Kidney (tissue), 14 donors: ENCODE data around the gene GLG1. TPM values are rescaled to one million over a fixed set of nuclear protein-coding genes. Genes with fewer than 3 reads are reported as not detected.
"Not testable (repeated sequence)": the region's sequence is repeated elsewhere in the genome, so short reads cannot be mapped to it uniquely, and the experiment has no call there.

ENCODE experiments used
- DNase-seq, 5 donors: peaks; one replicate each; pipeline ENCODE4 v3.0.0-alpha.2; 2013 to 2020
- FAIRE-seq: peaks from 2 replicates; lab custom pipeline; 2012; peaks lifted over from hg19 to GRCh38; lab: Jason Lieb, UNC
- H3K27ac ChIP-seq, 2 donors: one replicate each; pipeline ENCODE4 v1.7.0; 2013; ENCODE audit warnings: low read depth in 2 of 2, low read length in 2 of 2, inconsistent platforms in 1 of 2
- H3K27me3 ChIP-seq: one replicate; pipeline ENCODE4 v1.7.1; 2013; ENCODE audit warnings: low read length, inconsistent platforms; ENCODE audit not compliant: control insufficient read depth, insufficient read depth
- H3K36me3 ChIP-seq, 3 donors: one replicate each; pipeline versions ENCODE4 v1.7.0 to v1.7.1; 2013; ENCODE audit warnings: low read length in 3 of 3, control low read depth in 1 of 3, inconsistent platforms in 1 of 3; ENCODE audit not compliant: insufficient read depth in 3 of 3, control insufficient read depth in 2 of 3
- H3K4me1 ChIP-seq, 3 donors: one replicate each; pipeline versions ENCODE4 v1.7.0 to v1.7.1; 2013; ENCODE audit warnings: low read length in 3 of 3, inconsistent platforms in 1 of 3, low read depth in 1 of 3; ENCODE audit not compliant: control insufficient read depth in 2 of 3, insufficient read depth in 2 of 3
- H3K4me3 ChIP-seq, 3 donors: one replicate each; pipeline versions ENCODE4 v1.7.0 to v1.8.1; 2013; ENCODE audit warnings: low read length in 3 of 3, control low read depth in 1 of 3, inconsistent platforms in 1 of 3
- H3K9ac ChIP-seq, 3 donors: one replicate each; pipeline versions ENCODE4 v1.7.0 to v1.7.1; 2013; ENCODE audit warnings: low read length in 3 of 3, control low read depth in 1 of 3, inconsistent platforms in 1 of 3
- H3K9me3 ChIP-seq, 3 donors: one replicate each; pipeline versions ENCODE4 v1.7.0 to v1.7.1; 2013; ENCODE audit warnings: low read length in 3 of 3, control low read depth in 1 of 3, inconsistent platforms in 1 of 3; ENCODE audit not compliant: control insufficient read depth in 2 of 3, insufficient read depth in 1 of 3
- CTCF ChIP-seq: IDR thresholded peaks from 3 replicates; pipeline ENCODE4 v1.5.1; 2012; ENCODE audit warnings: mild to moderate bottlenecking, moderate library complexity, borderline replicate concordance; ENCODE audit not compliant: insufficient read depth; ENCODE audit errors: extremely low read depth
- intact Hi-C: fragments of 100-400 bp; cut with DNase I; formaldehyde crosslinking; loops from one replicate; pipeline ENCODE4 v1.11.1; 2022
- polyA plus RNA-seq: library from polyadenylated mRNA; stranded (reverse); fragments of 350-450 nt; fragmentation: Illumina TruSeq; extraction: RNeasy Lipid Tissue Mini Kit (QIAGEN cat#74804); gene quantifications from one replicate; pipeline ENCODE4 v1.2.3, GENCODE V29; 2014; ENCODE audit warnings: low read depth, low replicate concordance; ENCODE audit not compliant: insufficient read depth
- total RNA-seq: library from RNA; stranded (reverse); fragmentation: NEBNext Ultra II Directional; extraction: Animal tissue kit (Norgen Biotek cat#: 25700); gene quantifications from one replicate; pipeline ENCODE4 v1.2.1, GENCODE V29; 2021
- donor health status: control.
- donor health status: control.
- donor health status: control.
- donor health status: control.
- donor health status: control.
- donor health status: DM: yes; HTN: yes; CAD: no.
- donor health status: Normal renal cell carcinoma (clear cell type).

The GLG1 gene
- total and polyA plus RNA-seq, 2 donors from 2014 or later: 58.8 to 167 TPM

DNA sequence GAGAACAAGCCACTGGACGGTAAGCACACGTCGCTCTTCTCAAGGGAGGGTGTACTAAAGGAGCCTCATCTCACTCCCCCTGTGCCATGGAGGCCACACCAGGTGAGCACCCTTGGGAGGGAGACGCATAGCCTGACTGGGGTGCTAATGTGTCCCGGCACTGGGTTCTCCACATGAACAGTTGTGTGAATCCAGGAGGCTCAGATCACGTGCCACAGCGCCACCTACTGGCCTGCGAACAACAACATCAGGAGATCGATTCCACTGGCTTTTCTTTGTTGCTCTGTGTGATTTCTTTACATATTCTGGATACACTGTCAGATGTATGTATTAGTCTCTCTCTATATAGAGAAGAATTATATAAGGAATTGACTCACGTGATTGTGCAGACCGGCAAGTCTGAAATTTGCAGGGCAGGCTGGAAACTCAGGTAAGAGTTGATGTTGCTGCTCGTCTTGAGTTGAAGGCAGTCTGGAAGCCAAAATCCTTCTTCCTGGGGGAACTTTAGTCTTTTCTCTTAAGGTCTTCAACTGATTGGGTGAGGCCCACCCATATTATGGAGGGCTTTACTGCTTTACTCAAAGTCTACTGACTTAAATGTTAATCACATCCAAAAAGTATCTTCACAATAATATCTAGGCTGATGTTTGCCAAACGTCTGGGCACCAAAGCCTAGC, 176.7 kb downstream of the GLG1 start:
- peak in 4 of 5 donors; percentile 35 to 64 (median 52) for DNase-seq
- H3K4me3 ChIP-seq, H3K27me3 ChIP-seq, H3K9me3 ChIP-seq, intact Hi-C loops, H3K4me1 ChIP-seq, H3K36me3 ChIP-seq, H3K27ac ChIP-seq, FAIRE-seq: not testable (repeated sequence)
- peak overlapping the region in 1 of 3 donors; percentile 24 for H3K9ac ChIP-seq
- peak; percentile 68 for TF ChIP-seq CTCF

- H3K36me3 ChIP-seq, H3K4me3 ChIP-seq, H3K4me1 ChIP-seq, intact Hi-C loops, H3K27me3 ChIP-seq, FAIRE-seq, H3K9ac ChIP-seq, DNase-seq, H3K9me3 ChIP-seq, H3K27ac ChIP-seq: not testable (repeated sequence)
Measured at GRCh38 chr16:74428493-74428892, 178.4 kb downstream of the GLG1 start.

- H3K4me1 ChIP-seq, H3K9me3 ChIP-seq, H3K27me3 ChIP-seq, H3K36me3 ChIP-seq, H3K27ac ChIP-seq, H3K4me3 ChIP-seq, H3K9ac ChIP-seq, intact Hi-C loops, FAIRE-seq: not testable (repeated sequence)
- DNase-seq: peak in 2 of 5 donors; percentile 14 to 18
Measured at GRCh38 chr16:74425751-74426150, 181.2 kb downstream of the GLG1 start.

- DNase-seq: peak in 4 of 5 donors; percentile 53 to 81 (median 74)
- H3K9ac ChIP-seq, H3K36me3 ChIP-seq, H3K27ac ChIP-seq, H3K4me3 ChIP-seq, intact Hi-C loops, H3K27me3 ChIP-seq, FAIRE-seq, H3K9me3 ChIP-seq, H3K4me1 ChIP-seq: not testable (repeated sequence)
Measured at GRCh38 chr16:74423721-74424120, 183.2 kb downstream of the GLG1 start.

- H3K4me1 ChIP-seq, intact Hi-C loops, H3K9me3 ChIP-seq, H3K4me3 ChIP-seq, H3K9ac ChIP-seq, H3K27me3 ChIP-seq, H3K27ac ChIP-seq, H3K36me3 ChIP-seq, DNase-seq, FAIRE-seq: not testable (repeated sequence)
Measured at GRCh38 chr16:74422086-74422485, 184.8 kb downstream of the GLG1 start.

- H3K4me1 ChIP-seq, H3K36me3 ChIP-seq, H3K9me3 ChIP-seq, intact Hi-C loops, H3K27me3 ChIP-seq, H3K27ac ChIP-seq, H3K4me3 ChIP-seq, FAIRE-seq, H3K9ac ChIP-seq: not testable (repeated sequence)
- peak in 2 of 5 donors; percentile 35 to 66 for DNase-seq
Measured at GRCh38 chr16:74421482-74421785, 185.5 kb downstream of the GLG1 start.

GRCh38 chr16:74420612-74421481, 186.1 kb downstream of the GLG1 start, which contains the start of gene CLEC18B:
Gene CLEC18B, minus strand, starts transcription at chr16:74421478. Its CDS starts 208 bp downstream, at chr16:74421270.
- H3K9ac ChIP-seq, H3K4me1 ChIP-seq, intact Hi-C loops, H3K27me3 ChIP-seq, H3K36me3 ChIP-seq, FAIRE-seq, H3K4me3 ChIP-seq, H3K9me3 ChIP-seq, H3K27ac ChIP-seq: not testable (repeated sequence)
- peak in 2 of 5 donors; percentile 51 to 69 for DNase-seq
